ENCODE results near the gene IFNK.

IFNK gene

DNA sequence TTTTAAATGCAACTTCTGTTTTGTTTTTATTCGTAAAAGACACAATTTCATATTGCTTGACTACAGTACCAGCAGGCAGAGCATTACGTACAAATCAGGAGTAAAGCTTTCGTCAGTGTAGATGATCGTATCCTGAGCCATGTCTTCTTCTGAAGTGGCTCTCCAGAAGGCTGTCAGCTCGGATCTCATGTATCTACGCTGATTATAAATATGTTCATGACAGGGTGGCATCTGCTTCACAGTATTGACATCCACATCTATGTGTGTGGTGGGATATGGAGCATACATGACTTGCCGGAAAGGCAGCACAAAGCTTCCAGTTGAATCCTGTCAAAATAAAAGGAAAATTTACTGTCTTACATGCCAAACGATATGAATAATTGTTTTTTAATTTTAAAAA lies 32.4 kb downstream of the IFNK start:
- Histone ChIP-seq H3K27ac (replicated peaks; ENCODE audit: low read length) (no peak overlapping the region), H2BK15ac (ENCODE audit: low read length) (no peak overlapping the region), H2AK5ac (ENCODE audit: low read depth, low read length) (no peak overlapping the region), H3K23ac (ENCODE audit: low read depth, low read length, poor library complexity) (no peak overlapping the region), H3K4ac (ENCODE audit: low read length) (no peak overlapping the region), H4K8ac (ENCODE audit: low read depth, low read length) (no peak overlapping the region), H3K36me3 (replicated peaks in 1 of 2; ENCODE audit: control insufficient read depth in 2 of 2, insufficient read depth in 2 of 2, low read length in 2 of 2) (peaks cover 11 to 100% of the 10 kb centered on the region in 2 donors), H4K91ac (ENCODE audit: low read depth, low read length, poor library complexity) (no peak overlapping the region), H3K9ac (ENCODE audit: low read depth, low read length, poor library complexity) (no peak overlapping the region), H3K4me3 (ENCODE audit: low read length in 2 of 2) (no peak overlapping the region), H2BK12ac (ENCODE audit: low read length) (no peak overlapping the region), H3K79me1 (ENCODE audit: low read depth, low read length) (no peaks in the 10 kb centered on the region), H3K4me2 (ENCODE audit: insufficient read depth, low read length, poor library complexity, severe bottlenecking) (no peak overlapping the region), H2BK120ac (ENCODE audit: low read depth, low read length) (no peak overlapping the region), H3K27me3 (ENCODE audit: control insufficient read depth in 3 of 3, insufficient read depth in 3 of 3, low read depth in 1 of 3, low read length in 3 of 3) (no peaks in the 10 kb centered on the region), H2BK5ac (ENCODE audit: low read length) (no peak overlapping the region), H2AFZ (ENCODE audit: low read length) (no peak overlapping the region), H3K18ac (ENCODE audit: low read length) (no peak overlapping the region), H3K14ac (ENCODE audit: low read length) (no peak overlapping the region), H3K9me3 (replicated peaks in 1 of 2; ENCODE audit: control insufficient read depth in 2 of 2, insufficient read depth in 1 of 2, low read depth in 1 of 2, low read length in 2 of 2) (peaks cover 0 to 9% of the 10 kb centered on the region in 2 donors), H3K4me1 (ENCODE audit: control insufficient read depth in 2 of 2, insufficient read depth in 1 of 2, low read depth in 1 of 2, low read length in 2 of 2) (no peaks in the 10 kb centered on the region)
- WGBS, 2 donors (ENCODE audit: extremely low coverage in 2 of 2, insufficient read length in 2 of 2, insufficient replicate concordance in 1 of 2), result no CpG with 5 or more reads among the region's 8 CpGs
- DNase-seq (ENCODE audit: low spot score), result no peak

DNA sequence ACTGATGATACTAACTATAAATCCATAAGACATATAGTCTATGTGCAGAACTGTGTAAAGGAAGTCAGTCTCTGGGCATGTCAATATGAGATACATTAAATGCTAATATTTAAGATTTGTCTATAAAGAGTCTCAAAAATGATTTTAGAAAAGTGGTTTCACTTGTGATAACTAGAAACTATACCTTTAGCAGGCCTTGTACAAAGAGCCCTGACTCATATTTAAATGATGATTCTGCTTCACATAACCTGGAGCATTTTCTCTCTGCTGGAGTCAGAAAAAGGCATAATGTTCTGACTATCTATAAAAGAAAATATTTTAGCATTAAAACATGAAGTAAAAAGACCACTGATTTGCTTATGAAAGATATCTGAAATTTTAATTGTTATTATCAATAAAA lies 34.2 kb downstream of the IFNK start:
- Histone ChIP-seq H3K36me3 (replicated peaks in 1 of 2; ENCODE audit: control insufficient read depth in 2 of 2, insufficient read depth in 2 of 2, low read length in 2 of 2) (peaks cover 10 to 100% of the 10 kb centered on the region in 2 donors), H3K4ac (ENCODE audit: low read length) (no peak overlapping the region), H2AFZ (ENCODE audit: low read length) (no peak overlapping the region), H3K4me1 (ENCODE audit: control insufficient read depth in 2 of 2, insufficient read depth in 1 of 2, low read depth in 1 of 2, low read length in 2 of 2) (no peaks in the 10 kb centered on the region), H3K27me3 (ENCODE audit: control insufficient read depth in 3 of 3, insufficient read depth in 3 of 3, low read depth in 1 of 3, low read length in 3 of 3) (no peaks in the 10 kb centered on the region), H4K8ac (ENCODE audit: low read depth, low read length) (no peak overlapping the region), H2BK15ac (ENCODE audit: low read length) (no peak overlapping the region), H2BK12ac (ENCODE audit: low read length) (no peak overlapping the region), H2BK120ac (ENCODE audit: low read depth, low read length) (no peak overlapping the region), H3K9me3 (replicated peaks in 1 of 2; ENCODE audit: control insufficient read depth in 2 of 2, insufficient read depth in 1 of 2, low read depth in 1 of 2, low read length in 2 of 2) (peaks cover 0 to 8% of the 10 kb centered on the region in 2 donors), H3K4me3 (ENCODE audit: low read length in 2 of 2) (no peak overlapping the region), H3K9ac (ENCODE audit: low read depth, low read length, poor library complexity) (no peak overlapping the region), H3K4me2 (ENCODE audit: insufficient read depth, low read length, poor library complexity, severe bottlenecking) (no peak overlapping the region), H2BK5ac (ENCODE audit: low read length) (no peak overlapping the region), H3K27ac (replicated peaks; ENCODE audit: low read length) (no peak overlapping the region), H3K18ac (ENCODE audit: low read length) (no peak overlapping the region), H4K91ac (ENCODE audit: low read depth, low read length, poor library complexity) (no peak overlapping the region), H3K79me1 (ENCODE audit: low read depth, low read length) (no peaks in the 10 kb centered on the region), H3K14ac (ENCODE audit: low read length) (no peak overlapping the region), H3K23ac (ENCODE audit: low read depth, low read length, poor library complexity) (no peak overlapping the region), H2AK5ac (ENCODE audit: low read depth, low read length) (no peak overlapping the region)
- no peak for DNase-seq (ENCODE audit: low spot score)

DNA sequence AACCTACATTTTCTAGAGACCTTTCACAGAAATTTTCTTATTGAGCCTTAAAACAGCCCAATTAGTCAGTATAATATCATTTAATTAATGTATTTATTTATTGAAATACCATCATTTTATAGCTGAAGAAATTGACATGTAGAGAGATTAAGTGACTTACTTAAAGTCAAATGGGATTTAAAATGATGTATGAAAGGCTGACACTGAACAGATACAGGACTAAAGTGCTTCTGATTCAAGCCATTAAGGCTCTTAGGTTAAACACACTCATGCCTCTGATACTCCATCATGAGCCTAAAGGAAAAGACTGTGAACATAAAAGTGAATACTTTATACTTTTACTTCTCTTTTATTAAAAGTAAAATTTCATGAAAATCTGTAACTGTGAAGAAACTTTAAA lies 36.4 kb downstream of the IFNK start:
- no peak overlapping the region for H4K91ac ChIP-seq (ENCODE audit: low read depth, low read length, poor library complexity)
- no peaks in the 10 kb centered on the region for H3K9me3 ChIP-seq (replicated peaks in 1 of 2; ENCODE audit: control insufficient read depth in 2 of 2, insufficient read depth in 1 of 2, low read depth in 1 of 2, low read length in 2 of 2)
- no peak overlapping the region for H2BK120ac ChIP-seq (ENCODE audit: low read depth, low read length)
- no peaks in the 10 kb centered on the region for H3K27me3 ChIP-seq (ENCODE audit: control insufficient read depth in 3 of 3, insufficient read depth in 3 of 3, low read depth in 1 of 3, low read length in 3 of 3)
- H3K18ac ChIP-seq (ENCODE audit: low read length), result no peak overlapping the region
- no peak overlapping the region for H2BK15ac ChIP-seq (ENCODE audit: low read length)
- no peak overlapping the region for H3K4me3 ChIP-seq (ENCODE audit: low read length in 2 of 2)
- no peak overlapping the region for H4K8ac ChIP-seq (ENCODE audit: low read depth, low read length)
- no peak overlapping the region for H3K27ac ChIP-seq (replicated peaks; ENCODE audit: low read length)
- no peak overlapping the region for H2BK5ac ChIP-seq (ENCODE audit: low read length)
- H3K4me2 ChIP-seq (ENCODE audit: insufficient read depth, low read length, poor library complexity, severe bottlenecking), result no peak overlapping the region
- no peak overlapping the region for H2BK12ac ChIP-seq (ENCODE audit: low read length)
- no peak for DNase-seq (ENCODE audit: low spot score)
- no peaks in the 10 kb centered on the region for H3K4me1 ChIP-seq (ENCODE audit: control insufficient read depth in 2 of 2, insufficient read depth in 1 of 2, low read depth in 1 of 2, low read length in 2 of 2)
- no peak overlapping the region for H3K23ac ChIP-seq (ENCODE audit: low read depth, low read length, poor library complexity)
- no peak overlapping the region for H3K14ac ChIP-seq (ENCODE audit: low read length)
- no peak overlapping the region for H2AFZ ChIP-seq (ENCODE audit: low read length)
- no peak overlapping the region for H3K9ac ChIP-seq (ENCODE audit: low read depth, low read length, poor library complexity)
- no peak overlapping the region for H3K4ac ChIP-seq (ENCODE audit: low read length)
- no peaks in the 10 kb centered on the region for H3K79me1 ChIP-seq (ENCODE audit: low read depth, low read length)
- peaks cover 5 to 100% of the 10 kb centered on the region in 2 donors for H3K36me3 ChIP-seq (replicated peaks in 1 of 2; ENCODE audit: control insufficient read depth in 2 of 2, insufficient read depth in 2 of 2, low read length in 2 of 2)
- no peak overlapping the region for H2AK5ac ChIP-seq (ENCODE audit: low read depth, low read length)

DNA sequence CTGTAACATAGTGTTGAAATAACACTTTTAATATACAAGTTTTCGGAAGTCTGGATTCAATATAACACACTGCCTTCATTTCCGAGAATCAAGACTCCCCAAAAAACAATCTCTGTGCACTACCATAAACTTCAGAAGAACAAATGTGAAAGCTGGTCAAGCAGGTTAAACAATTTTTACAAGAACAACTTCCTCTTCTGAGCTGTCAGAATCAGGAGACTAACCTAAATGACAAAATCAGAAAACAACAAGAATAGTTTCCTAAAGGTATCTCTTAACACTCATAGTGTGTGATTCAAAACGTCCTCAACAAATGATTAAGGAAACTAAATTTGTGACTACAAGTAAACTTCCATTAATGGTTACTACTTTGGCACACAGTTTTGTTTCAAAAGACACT lies 37.6 kb downstream of the IFNK start:
- Histone ChIP-seq H2BK5ac (ENCODE audit: low read length) (no peak overlapping the region), H3K4me3 (ENCODE audit: low read length in 2 of 2) (no peak overlapping the region)

More for the DNA sequence above, 37.6 kb downstream of the IFNK start:
- no peak overlapping the region for H2BK120ac ChIP-seq (ENCODE audit: low read depth, low read length)
- no peak overlapping the region for H3K4me2 ChIP-seq (ENCODE audit: insufficient read depth, low read length, poor library complexity, severe bottlenecking)
- no peak overlapping the region for H2BK12ac ChIP-seq (ENCODE audit: low read length)
- H3K27me3 ChIP-seq (ENCODE audit: control insufficient read depth in 3 of 3, insufficient read depth in 3 of 3, low read depth in 1 of 3, low read length in 3 of 3), result no peaks in the 10 kb centered on the region
- H3K9me3 ChIP-seq (replicated peaks in 1 of 2; ENCODE audit: control insufficient read depth in 2 of 2, insufficient read depth in 1 of 2, low read depth in 1 of 2, low read length in 2 of 2), result no peaks in the 10 kb centered on the region
- H3K79me1 ChIP-seq (ENCODE audit: low read depth, low read length), result no peaks in the 10 kb centered on the region
- H2AK5ac ChIP-seq (ENCODE audit: low read depth, low read length), result no peak overlapping the region
- H2AFZ ChIP-seq (ENCODE audit: low read length), result no peak overlapping the region
- H2BK15ac ChIP-seq (ENCODE audit: low read length), result no peak overlapping the region
- H4K91ac ChIP-seq (ENCODE audit: low read depth, low read length, poor library complexity), result no peak overlapping the region
- H3K23ac ChIP-seq (ENCODE audit: low read depth, low read length, poor library complexity), result no peak overlapping the region
- no peak overlapping the region for H3K4ac ChIP-seq (ENCODE audit: low read length)
- no peak overlapping the region for H4K8ac ChIP-seq (ENCODE audit: low read depth, low read length)
- DNase-seq (ENCODE audit: low spot score), result no peak
- H3K18ac ChIP-seq (ENCODE audit: low read length), result no peak overlapping the region
- no peak overlapping the region for H3K27ac ChIP-seq (replicated peaks; ENCODE audit: low read length)
- no peak overlapping the region for H3K14ac ChIP-seq (ENCODE audit: low read length)
- peaks cover 4 to 100% of the 10 kb centered on the region in 2 donors for H3K36me3 ChIP-seq (replicated peaks in 1 of 2; ENCODE audit: control insufficient read depth in 2 of 2, insufficient read depth in 2 of 2, low read length in 2 of 2)
- no CpG with 5 or more reads among the region's 3 CpGs for WGBS, 2 donors (ENCODE audit: extremely low coverage in 2 of 2, insufficient read length in 2 of 2, insufficient replicate concordance in 1 of 2)
- H3K4me1 ChIP-seq (ENCODE audit: control insufficient read depth in 2 of 2, insufficient read depth in 1 of 2, low read depth in 1 of 2, low read length in 2 of 2), result no peaks in the 10 kb centered on the region
- H3K9ac ChIP-seq (ENCODE audit: low read depth, low read length, poor library complexity), result no peak overlapping the region

Measured in neuronal stem cell (in vitro differentiated cells).